ENCODE results near the gene PTTG1IP. TPM values are rescaled to one million over a fixed set of nuclear protein-coding genes. Genes with fewer than 3 reads are reported as not detected.

PTTG1IP gene
- total RNA-seq, 6 experiments from 2014 or later, result 54.3 to 195 (median 140) TPM

DNA sequence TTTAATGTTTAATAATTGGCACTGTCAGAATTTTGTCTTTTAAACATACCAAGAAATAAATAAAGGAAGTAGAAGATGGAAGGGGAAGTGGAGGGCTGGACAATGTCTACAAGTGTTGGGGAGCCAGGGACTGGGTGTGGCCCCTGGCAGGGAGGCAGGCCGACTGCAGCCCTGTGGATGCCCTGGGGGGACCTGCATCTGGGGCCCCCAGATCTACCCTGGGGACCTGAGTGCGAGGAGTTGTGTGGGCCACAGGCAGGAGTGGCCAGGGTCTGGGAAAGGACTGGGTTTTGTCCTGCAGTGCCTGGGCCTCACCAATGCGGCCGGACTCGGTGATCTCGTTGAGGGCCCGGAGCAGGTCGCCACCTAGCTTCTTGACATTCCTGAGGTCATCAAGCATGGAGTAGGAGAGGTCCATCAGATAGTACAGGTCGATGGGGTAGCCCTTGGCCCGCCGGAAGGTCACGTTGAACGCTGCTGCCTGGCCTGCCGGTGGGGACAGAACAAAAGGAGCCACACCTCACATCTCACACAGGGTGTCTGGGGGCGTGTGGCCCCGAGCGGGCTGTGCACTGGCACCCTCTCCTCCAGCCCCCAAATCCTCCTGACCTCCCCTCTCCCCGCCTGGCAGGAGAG, 29.7 kb upstream of the PTTG1IP start:
- Histone ChIP-seq H3K27me3 (no peaks in the 10 kb centered on the region), H3K36me3 (no peaks in the 10 kb centered on the region), H3K4me1 (no peaks in the 10 kb centered on the region), H3K27ac (no peak overlapping the region), H3K4me3 (no peak overlapping the region), H3K9me3 (no peaks in the 10 kb centered on the region)
- peak in 1 of 4 donors; percentile 43 for ATAC-seq
- peak in 1 of 3 donors; percentile 24 for DNase-seq
- intact Hi-C loops (cut with DNase I), result loop anchor here in 1 of 2 donors (10.0 kb wide), 1 partner anchor 98 kb away; the partner anchor contains the start of gene UBE2G2
- 50% methylated on average over 1 of the region's 18 CpGs for WGBS (ENCODE audit: insufficient coverage, low coverage, low lambda C conversion rate, missing lambda C conversion rate)
- TF ChIP-seq POLR2A (IDR thresholded peaks at IDR 0.05), result no peak
- TF ChIP-seq, protein P1, sequence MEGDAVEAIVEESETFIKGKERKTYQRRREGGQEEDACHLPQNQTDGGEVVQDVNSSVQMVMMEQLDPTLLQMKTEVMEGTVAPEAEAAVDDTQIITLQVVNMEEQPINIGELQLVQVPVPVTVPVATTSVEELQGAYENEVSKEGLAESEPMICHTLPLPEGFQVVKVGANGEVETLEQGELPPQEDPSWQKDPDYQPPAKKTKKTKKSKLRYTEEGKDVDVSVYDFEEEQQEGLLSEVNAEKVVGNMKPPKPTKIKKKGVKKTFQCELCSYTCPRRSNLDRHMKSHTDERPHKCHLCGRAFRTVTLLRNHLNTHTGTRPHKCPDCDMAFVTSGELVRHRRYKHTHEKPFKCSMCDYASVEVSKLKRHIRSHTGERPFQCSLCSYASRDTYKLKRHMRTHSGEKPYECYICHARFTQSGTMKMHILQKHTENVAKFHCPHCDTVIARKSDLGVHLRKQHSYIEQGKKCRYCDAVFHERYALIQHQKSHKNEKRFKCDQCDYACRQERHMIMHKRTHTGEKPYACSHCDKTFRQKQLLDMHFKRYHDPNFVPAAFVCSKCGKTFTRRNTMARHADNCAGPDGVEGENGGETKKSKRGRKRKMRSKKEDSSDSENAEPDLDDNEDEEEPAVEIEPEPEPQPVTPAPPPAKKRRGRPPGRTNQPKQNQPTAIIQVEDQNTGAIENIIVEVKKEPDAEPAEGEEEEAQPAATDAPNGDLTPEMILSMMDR (IDR thresholded peaks at IDR 0.05), result no peak

- Histone ChIP-seq H3K27ac (no peak overlapping the region), H3K27me3 (no peaks in the 10 kb centered on the region), H3K36me3 (no peaks in the 10 kb centered on the region), H3K4me1 (no peaks in the 10 kb centered on the region), H3K4me3 (no peak overlapping the region), H3K9me3 (no peaks in the 10 kb centered on the region)
- intact Hi-C loops (cut with DNase I), result loop anchor here in 1 of 2 donors (10.0 kb wide), 1 partner anchor 98 kb away; the partner anchor contains the start of gene UBE2G2
- TF ChIP-seq POLR2A (IDR thresholded peaks at IDR 0.05), result no peak
- TF ChIP-seq, protein P1 (IDR thresholded peaks at IDR 0.05), result no peak
- ATAC-seq, result no peak
- 81% methylated on average over 16 of the region's 30 CpGs for WGBS (ENCODE audit: insufficient coverage, low coverage, low lambda C conversion rate, missing lambda C conversion rate)
- DNase-seq, result peak in 1 of 3 donors; percentile 0
These were observed 29.0 kb upstream of the PTTG1IP start for GRCh38 chr21:44902268-44903049.

DNA sequence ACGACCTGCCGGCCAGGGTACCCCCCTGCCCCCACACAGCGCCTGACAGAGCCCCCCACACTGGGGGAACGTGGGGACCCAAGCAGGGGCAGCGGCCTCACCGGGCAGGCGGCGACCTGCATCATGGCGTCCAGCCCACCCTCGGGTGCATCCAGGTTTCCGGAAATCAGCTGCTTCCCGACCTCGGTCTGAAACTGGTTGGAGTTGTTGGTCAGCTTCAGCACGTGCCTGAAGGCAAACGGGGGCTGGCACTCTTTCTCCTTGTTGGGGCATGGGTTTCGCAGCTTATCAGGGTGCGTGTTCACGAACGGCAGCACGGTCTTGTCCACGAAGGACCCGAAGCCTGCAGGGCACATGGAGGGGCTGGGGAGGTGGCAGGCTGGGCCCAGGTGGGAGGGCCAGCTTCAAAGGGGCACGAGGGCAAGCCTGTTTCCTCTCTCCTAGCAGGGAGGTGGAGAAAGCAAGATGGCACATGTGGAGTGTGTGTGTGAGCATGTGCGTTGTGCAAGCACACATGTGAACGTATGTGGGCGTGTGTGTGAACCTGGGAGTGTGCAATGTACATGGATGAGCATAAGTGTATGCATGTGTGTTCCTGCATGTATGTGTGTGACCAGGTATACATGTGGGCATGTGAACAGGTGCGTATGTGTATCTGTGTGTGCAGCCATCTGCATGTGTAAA, 28.0 kb upstream of the PTTG1IP start:
- no peak overlapping the region for H3K27ac ChIP-seq
- intact Hi-C loops (cut with DNase I), result loop anchor here in 1 of 2 donors (10.0 kb wide), 1 partner anchor 97 kb away; the partner anchor contains the start of gene UBE2G2
- peak in 1 of 3 donors; percentile 14 for DNase-seq
- no peaks in the 10 kb centered on the region for H3K27me3 ChIP-seq
- no peak overlapping the region for H3K4me3 ChIP-seq
- H3K36me3 ChIP-seq, result no peaks in the 10 kb centered on the region
- WGBS (ENCODE audit: insufficient coverage, low coverage, low lambda C conversion rate, missing lambda C conversion rate), result 92% methylated on average over 20 of the region's 27 CpGs
- no peaks in the 10 kb centered on the region for H3K9me3 ChIP-seq
- TF ChIP-seq POLR2A (IDR thresholded peaks at IDR 0.05), result no peak
- TF ChIP-seq, protein P1 (IDR thresholded peaks at IDR 0.05), result no peak
- no peaks in the 10 kb centered on the region for H3K4me1 ChIP-seq
- ATAC-seq, result no peak

GRCh38 chr21:44900559-44901251, 27.2 kb upstream of the PTTG1IP start:
- WGBS (ENCODE audit: insufficient coverage, low coverage, low lambda C conversion rate, missing lambda C conversion rate), result 85% methylated on average over 12 of the region's 28 CpGs
- Histone ChIP-seq H3K4me1 (no peaks in the 10 kb centered on the region), H3K27me3 (no peaks in the 10 kb centered on the region), H3K27ac (no peak overlapping the region), H3K9me3 (no peaks in the 10 kb centered on the region), H3K4me3 (no peak overlapping the region), H3K36me3 (no peaks in the 10 kb centered on the region)
- DNase-seq, result peak in 1 of 3 donors; percentile 14
- ATAC-seq, result no peak
- TF ChIP-seq, protein P1 (IDR thresholded peaks at IDR 0.05), result no peak
- TF ChIP-seq POLR2A (IDR thresholded peaks at IDR 0.05), result no peak
- intact Hi-C loops (cut with DNase I), result loop anchor here in 1 of 2 donors (10.0 kb wide), 1 partner anchor 96 kb away; the partner anchor contains the start of gene UBE2G2
